ENCODE data around the gene IQCH. TPM values are rescaled to one million over a fixed set of nuclear protein-coding genes. Genes with fewer than 3 reads are reported as not detected.
A peak's percentile ranks its signal among the peaks of the same experiment; 100 is the strongest.

IQCH gene
- total RNA-seq, 1 donor from 2014 or later, result 1.4 TPM

- peak; percentile 59 for ATAC-seq
Measured at GRCh38 chr15:67303490-67304363, 49.1 kb downstream of the IQCH start.

- no peak for ATAC-seq
Measured at GRCh38 chr15:67304778-67305177, 50.2 kb downstream of the IQCH start.

- no peak for ATAC-seq
Measured at GRCh38 chr15:67305506-67305905, 50.9 kb downstream of the IQCH start.

- no peak for ATAC-seq
Measured at GRCh38 chr15:67307156-67307555, 52.6 kb downstream of the IQCH start.

- ATAC-seq, result no peak
Measured at GRCh38 chr15:67307889-67308597, 53.5 kb downstream of the IQCH start.

GRCh38 chr15:67311731-67312130, 57.1 kb downstream of the IQCH start:
- no peak for ATAC-seq

GRCh38 chr15:67319961-67320360, 65.4 kb downstream of the IQCH start:
- ATAC-seq, result no peak

GRCh38 chr15:67321352-67321751, 66.8 kb downstream of the IQCH start:
- no peak for ATAC-seq

GRCh38 chr15:67322481-67322880, 67.9 kb downstream of the IQCH start:
- ATAC-seq, result no peak

- no peak for ATAC-seq
Measured at GRCh38 chr15:67327312-67327711, 72.7 kb downstream of the IQCH start.

GRCh38 chr15:67327737-67328136, 73.2 kb downstream of the IQCH start:
- no peak for ATAC-seq

- no peak for ATAC-seq
Measured at GRCh38 chr15:67329984-67330733, 75.6 kb downstream of the IQCH start.

GRCh38 chr15:67331676-67332075, 77.1 kb downstream of the IQCH start:
- no peak for ATAC-seq

GRCh38 chr15:67335026-67335425, 80.4 kb downstream of the IQCH start:
- ATAC-seq, result no peak

- ATAC-seq, result peak; percentile 46
Measured at GRCh38 chr15:67335534-67336222, 81.1 kb downstream of the IQCH start.

GRCh38 chr15:67340630-67341029, 86.0 kb downstream of the IQCH start:
- no peak for ATAC-seq

GRCh38 chr15:67341539-67341938, 87.0 kb downstream of the IQCH start:
- ATAC-seq, result no peak

- ATAC-seq, result no peak
Measured at GRCh38 chr15:67343206-67343605, 88.6 kb downstream of the IQCH start.

- ATAC-seq, result no peak
Measured at GRCh38 chr15:67349634-67350033, 95.0 kb downstream of the IQCH start.

- no peak for ATAC-seq
Measured at GRCh38 chr15:67350042-67350441, 95.5 kb downstream of the IQCH start.

- ATAC-seq, result no peak
Measured at GRCh38 chr15:67358391-67358790, 103.8 kb downstream of the IQCH start.

- no peak for ATAC-seq
Measured at GRCh38 chr15:67358812-67359211, 104.2 kb downstream of the IQCH start.
